Stimulated activated CD4-positive, alpha-beta T cell treated with anti-CD3 and anti-CD28 coated beads, Interleukin-12 subunit alpha, Interleukin-12 subunit beta, amount 100 ng/mL, for 48 hours (primary cell): Measurements from ENCODE around the gene SSR2.

Source experiments
- DNase-seq, 3 donors: peaks; one replicate each; pipeline ENCODE4 v3.0.0-alpha.2; 2020; ENCODE audit warnings: low read depth in 2 of 3, low spot score in 1 of 3

Gene SSR2

DNA sequence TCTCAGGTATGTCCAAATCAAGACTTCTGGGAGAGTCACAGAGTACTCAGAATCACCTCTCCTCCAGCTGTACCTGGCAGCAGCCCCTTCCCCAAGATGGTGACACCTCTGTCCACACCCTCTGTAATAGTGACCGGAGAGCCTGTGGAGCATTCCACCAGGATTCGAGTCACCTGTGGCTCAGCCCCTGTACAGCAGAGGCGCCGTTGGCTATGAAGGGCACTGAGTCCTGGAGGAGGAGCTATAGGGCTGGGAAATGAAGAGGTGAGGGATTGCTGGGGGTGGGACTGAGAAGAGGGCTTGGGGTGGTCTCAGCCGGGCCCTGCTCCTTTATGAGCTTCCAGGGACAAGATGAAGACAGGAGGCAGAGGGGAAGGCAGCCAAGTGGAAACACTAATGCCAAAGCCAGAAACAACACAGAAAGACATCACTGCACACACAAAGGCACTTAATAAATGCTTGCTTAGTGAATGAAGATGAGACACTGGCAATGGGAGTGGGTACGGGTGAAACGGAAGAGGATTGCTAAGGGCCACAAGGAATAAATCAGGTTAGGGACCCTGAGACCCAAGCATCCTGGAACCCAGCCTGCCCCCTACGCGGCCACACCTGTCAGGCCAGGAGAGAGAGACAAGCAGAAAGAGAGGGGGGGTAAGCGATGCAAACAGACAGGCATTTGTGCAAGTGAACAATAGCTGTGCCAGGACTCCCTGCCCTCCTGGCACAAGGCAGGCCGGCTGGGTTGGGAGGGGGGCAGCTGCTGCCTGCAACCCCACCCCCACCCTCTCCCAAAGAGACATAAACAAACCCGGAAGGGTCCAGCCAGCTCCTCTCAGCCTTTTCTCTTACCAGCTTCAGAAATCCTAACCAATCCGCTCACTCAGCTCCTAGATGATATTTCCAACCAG lies 46.3 kb downstream of the SSR2 start:
- no peak for DNase-seq

DNA sequence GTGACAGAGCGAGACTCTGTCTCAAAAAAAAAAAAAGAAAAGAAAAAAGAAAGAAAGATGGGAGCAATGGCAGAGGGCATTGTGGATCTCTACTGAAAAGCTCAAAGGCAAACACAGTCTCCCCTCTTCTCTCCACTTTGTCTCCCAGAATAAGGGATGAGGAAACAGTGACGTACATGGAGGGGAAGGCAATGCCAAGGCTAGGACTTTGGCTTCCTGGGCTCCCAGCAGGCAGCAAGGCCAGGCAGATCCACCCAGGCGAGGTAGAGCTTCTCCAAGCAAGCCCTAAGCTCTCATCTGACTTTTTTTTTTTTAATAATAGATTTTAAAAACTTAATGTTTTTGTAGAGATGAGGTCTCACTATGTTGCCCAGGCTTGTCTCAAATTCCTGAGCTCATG lies 47.0 kb downstream of the SSR2 start:
- DNase-seq = no peak

DNA sequence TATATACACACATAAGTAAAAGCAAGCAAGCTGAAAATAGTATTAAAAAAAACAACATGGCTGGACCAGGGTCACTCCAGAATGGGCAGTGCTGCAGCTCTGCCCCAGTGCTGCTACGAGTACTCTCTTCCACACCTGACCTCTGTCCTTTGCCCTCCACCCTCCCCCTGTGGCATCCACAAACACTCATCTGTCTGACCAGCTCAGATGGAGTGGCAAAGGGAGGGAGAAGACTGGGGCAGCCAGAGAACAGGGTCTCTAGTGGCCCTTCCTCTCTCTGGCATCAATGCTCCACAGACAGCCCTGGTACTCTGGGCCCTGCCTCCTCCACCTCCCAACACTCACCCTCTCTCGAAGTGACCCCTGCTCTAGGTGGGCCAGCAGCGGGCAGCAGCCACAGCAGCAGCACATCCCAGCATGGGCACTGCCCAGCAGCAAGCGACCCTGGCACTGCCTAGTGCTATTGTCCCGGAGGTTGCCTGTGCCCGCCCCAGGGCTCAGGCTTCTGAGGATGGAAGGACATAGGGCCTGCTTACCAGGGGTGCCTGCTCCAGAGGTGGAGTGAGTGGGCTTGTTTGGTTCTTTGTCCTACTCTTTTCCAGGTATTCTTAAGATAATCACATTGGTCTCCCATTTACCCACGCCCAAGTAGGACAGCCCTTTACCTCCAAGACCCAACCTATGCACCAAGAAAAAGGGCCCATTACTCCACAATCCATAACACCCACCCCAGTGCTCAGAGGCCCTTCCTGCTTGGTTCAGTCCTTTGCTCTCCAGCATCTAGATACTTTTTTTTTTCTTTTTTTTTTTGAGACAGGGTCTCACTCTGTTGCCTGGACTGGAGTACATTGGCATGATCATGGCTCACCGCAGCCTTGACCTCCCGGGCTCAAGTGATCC lies 48.6 kb downstream of the SSR2 start:
- DNase-seq = no peak

DNA sequence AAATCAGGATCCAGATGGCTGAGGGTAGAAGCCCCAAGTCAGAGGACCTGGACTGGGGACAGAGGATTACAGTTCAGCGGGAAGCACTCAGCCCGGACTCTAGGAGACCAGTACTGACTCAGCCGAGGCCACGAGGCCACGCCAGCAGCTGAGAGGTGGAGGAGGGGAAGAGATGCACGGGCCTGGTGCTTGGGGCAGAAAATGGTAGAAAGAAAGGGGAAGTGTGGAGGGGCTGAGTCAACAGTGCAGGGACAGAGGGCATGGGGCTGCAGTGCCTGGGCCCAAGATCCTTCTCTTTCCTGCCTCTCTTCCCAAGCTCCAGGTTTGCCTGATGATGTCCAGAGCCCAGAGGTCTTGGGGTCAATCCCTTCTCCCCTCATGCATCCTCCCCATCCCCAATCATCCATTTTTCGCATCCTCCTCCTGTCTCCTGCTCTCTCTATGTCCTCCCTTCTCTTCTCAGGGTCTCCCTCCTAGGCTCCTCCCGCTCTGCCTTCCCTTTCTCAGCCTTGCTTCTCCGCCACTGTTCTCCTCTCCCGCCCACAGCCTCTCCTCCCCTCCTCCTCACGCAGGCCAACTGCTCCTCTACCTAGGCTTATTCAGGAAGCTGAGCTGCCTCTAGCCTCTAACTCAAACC lies 50.1 kb downstream of the SSR2 start:
- no peak for DNase-seq

DNA sequence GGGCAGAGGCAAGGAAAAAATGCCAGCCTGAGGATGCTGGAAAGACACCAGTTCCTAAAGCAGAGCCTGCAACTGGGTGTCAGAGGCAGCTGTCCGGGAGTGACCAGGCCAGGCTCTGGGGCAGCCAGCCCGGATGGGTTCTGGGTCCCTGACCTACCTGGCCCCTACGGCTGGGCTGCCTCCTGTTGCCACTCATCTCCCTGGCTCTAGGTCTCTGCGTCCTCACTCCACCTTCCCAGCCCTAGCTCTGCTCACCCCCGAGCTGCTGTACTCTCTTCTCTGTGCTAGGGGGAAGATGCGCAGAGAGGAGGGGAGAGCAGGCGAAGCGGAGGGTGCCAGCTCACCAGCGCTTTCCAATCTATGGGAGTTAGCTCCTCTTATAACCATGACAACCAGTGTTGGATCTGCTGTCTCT lies 51.4 kb downstream of the SSR2 start:
- DNase-seq = no peak

DNA sequence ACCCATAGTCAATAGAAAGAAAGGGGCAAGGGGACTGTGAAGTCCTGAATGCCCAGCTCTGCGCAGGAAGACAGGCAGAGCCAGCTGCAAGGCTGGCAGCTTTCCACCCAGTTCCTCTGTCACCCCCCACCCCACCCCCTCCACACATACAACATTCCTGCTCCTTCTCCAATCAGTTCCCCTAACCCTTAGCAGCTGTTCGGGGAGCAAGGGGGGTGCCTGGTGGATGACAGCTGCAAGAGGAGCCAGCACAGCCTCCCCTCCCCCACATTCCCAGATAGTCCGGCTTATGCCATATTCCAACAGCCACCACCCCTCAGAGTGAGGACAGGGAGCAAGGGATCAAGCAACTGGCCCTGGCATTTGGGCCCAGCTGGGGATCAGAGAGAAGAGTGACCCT lies 52.1 kb downstream of the SSR2 start:
- no peak for DNase-seq

DNA sequence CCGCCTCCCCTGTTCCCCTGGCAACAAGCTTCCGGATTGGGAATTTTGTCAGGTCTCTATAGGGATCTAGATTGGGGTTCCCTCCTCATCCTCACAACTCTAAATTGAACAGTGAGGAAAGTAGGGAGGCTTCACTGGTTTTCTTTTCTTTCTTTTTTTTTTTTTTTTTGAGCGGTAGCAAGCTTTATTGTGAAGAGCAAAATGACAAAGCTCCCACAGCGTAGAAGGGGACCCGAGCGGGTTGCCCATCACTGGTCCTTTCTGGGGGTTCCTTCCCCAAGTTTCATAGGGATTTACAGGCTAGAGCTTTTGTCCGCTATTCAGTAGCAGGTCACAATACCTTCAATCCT lies 52.7 kb downstream of the SSR2 start:
- DNase-seq = no peak

DNA sequence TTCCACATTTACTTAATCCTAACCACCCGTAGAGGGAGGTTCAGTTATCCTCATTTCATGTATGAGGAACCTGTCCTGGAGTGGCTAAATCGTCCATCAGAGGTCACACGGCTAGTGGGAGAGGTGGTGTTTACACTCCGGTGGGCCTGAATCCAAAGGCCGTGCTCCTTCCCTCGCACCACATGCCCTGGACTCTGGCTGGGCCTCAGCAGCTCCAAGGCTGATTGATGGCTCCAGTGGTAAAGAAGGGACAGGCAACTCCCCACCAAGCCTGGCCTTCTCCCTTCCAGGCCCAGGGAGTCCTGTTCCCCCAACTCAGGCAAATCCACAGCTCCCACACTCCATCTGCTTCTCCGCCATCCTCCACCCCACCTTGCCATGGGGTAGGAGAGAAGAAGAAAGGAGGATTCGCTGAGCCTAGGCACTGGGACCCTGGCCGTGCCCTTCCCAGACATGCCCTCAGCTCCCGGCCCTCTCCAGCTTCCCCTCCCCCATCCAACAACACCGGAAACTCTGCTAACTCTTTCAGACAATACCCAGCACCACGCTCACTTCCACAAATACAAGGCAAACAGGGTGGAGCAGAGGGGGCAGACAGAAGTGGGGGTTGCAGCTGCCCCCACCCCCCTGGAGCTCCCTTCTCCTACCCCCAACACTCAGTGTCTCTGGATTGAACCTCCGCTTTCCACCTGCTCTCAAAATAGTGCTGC lies 53.3 kb downstream of the SSR2 start:
- no peak for DNase-seq

DNA sequence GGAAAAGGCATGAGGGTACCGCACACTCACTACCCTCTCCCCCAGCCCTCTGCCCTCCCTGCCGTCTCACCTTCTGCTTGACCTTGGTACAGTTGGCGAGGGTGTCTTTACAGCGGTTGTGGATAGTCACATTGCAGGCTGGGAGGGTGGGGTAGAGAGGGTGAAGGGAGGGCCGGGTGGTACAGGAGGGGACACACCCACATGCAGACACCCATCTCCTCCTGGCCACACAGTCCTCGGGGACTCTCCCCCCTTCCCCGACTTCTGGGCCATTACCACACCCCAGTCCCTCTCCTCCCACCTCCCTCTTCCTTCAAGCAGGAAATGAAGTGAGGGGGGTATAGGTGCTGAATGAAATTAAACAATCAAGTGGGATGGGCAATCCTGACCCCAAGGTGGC lies 54.0 kb downstream of the SSR2 start:
- no peak for DNase-seq

DNA sequence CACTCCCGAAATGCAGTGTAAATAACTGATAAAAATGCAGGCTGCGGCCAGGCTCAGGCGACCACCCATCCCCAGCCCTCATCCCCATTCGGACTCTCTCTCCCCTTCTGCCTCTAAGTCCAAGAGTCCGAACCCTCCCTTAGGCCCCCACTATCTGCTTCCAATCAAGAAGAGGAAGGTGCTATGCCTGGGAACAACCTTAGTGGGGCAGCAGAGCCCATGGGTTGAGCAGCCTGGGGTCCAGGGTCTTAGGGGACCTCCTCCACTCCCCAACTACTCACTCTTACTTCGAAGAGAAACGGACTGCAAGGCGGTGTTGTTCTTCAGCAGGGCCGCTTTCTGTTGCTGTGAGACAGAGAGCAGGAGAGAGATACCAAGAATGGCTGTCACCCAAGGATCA lies 54.6 kb downstream of the SSR2 start:
- DNase-seq = no peak

DNA sequence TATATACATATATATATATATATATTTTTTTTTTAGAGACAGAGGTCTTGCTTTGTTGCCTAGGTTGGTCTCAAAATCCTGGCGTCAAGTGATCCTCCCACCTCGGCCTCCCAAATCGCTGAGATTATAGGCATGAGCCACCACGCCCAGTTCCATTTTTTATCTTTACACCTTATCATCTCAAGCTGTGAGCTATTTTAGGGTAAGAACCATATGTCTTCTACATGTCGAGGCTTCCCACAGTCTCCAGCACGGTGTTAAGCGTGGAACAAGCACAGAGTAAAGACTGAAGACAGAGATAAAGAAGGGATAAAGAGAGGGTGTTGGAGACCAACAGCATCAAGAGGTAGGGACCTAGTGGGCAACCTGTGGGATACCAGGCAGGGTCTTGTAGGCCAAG lies 56.6 kb downstream of the SSR2 start:
- no peak for DNase-seq

DNA sequence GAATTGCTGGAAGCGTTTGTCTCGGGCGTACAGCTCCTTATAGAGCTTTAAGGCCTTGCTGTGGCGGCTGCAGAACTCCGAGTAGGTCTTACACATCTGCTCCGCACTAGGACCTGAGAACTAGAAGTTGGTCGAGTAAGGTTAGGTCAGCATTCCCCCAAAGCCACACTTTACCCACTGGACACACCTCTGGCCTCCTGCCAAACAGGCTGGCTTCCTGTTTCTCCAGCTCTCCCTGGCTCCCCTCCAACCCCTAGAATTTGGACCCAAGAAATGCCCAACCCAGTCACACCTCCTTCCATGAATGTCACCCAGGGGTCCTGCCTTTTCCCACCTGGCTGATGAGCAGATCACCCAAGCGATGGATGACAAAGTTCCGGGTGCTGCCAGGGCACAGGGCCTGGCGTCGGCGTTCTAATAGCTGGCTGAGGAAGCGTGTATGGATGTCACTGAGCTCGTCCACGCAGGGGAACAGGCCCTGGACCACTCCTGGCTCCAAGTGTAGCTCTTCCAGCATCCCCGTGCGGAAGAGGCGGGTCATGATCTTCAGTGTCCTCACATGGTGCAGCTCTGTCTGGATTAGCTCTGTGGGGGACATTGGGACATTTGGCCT lies 58.0 kb downstream of the SSR2 start:
- DNase-seq = no peak

DNA sequence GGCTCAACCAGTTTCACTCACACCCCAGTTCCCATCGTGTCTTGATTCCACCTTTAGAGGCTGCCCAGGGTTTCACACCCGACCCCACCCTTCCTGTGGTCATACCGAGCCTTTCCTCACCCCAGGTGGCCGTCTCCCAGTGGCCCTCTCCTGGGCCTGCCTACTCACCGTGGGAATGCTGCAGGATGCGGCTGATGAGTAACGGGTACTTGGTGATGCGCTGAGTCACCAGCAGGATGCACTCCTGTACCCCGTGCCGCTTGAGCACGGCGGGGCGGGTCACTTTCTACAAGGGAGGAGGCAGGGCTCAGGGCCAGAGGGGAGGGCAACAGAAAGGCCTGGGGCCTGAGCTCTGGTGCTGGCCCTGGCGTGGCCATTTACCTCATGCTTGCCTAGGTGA lies 58.8 kb downstream of the SSR2 start:
- no peak for DNase-seq

DNA sequence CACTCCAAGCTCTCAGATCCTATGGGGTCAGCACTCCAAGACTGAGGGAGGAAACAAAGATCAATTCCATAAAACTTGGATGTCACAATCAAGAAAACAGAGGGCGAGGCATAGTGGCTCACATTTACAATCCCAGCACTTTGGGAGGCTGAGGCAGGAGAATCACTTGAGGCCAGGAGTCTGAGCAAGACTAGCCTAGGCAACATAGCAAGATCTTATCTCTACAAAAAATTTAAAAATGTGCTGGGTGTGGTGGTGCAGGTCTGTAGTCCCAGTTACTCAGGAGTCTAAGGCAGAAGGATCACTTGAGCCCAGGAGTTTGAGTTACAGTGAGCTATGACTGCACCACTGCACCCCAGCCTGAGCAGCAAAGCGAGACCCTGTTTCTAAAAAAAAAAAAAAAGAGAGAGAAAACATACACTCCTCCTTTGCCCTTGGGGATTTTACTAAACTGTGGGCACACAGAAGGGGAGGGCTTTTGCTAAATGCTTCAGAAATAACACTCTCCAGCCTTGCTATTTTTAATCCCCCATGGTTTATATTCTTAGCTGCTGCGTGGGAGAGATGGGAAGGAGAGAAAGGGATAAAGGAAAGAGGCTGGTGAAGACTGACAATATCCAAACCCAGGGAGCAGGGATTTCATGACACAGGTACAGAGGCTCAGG lies 60.5 kb downstream of the SSR2 start:
- no peak for DNase-seq
